H1 (cell line): ENCODE data around the gene KEL. TPM values are rescaled to one million over a fixed set of nuclear protein-coding genes. Genes with fewer than 3 reads are reported as not detected.

Experiments
- CTCF ChIA-PET: fragments of 300-600 bp; sonication (Branson Sonifier 250); formaldehyde crosslinking; loops from one replicate; lab custom pipeline; 2021; ENCODE audit not compliant: partially characterized antibody; lab: Charles Lee
- POLR2A ChIA-PET: fragments of 300-600 bp; sonication (Branson Sonifier 250); formaldehyde crosslinking; loops from one replicate; lab custom pipeline; 2021; ENCODE audit warnings: inconsistent platforms; ENCODE audit not compliant: partially characterized antibody; lab: Charles Lee
- DNase-seq, 2 experiments: peaks; one replicate each; pipeline versions ENCODE4 v3.0.0 to v3.0.0-alpha.2; 2010 to 2022; ENCODE audit warnings: low spot score in 2 of 2, low read depth in 1 of 2, mixed read lengths in 1 of 2
- FAIRE-seq: peaks from 2 replicates; lab custom pipeline; 2011; peaks lifted over from hg19 to GRCh38; lab: Jason Lieb, UNC
- H2AFZ ChIP-seq: 2 replicates; pipeline ENCODE4 v1.8.1; 2012; ENCODE audit warnings: low read length, inconsistent platforms
- H2AK5ac ChIP-seq: 2 replicates; pipeline ENCODE4 v1.6.1; 2013; ENCODE audit warnings: low read depth, low read length
- H2BK120ac ChIP-seq: replicated peaks from 2 replicates; pipeline ENCODE3; 2013; ENCODE audit warnings: low read depth, low read length, inconsistent platforms
- H2BK12ac ChIP-seq: 2 replicates; pipeline ENCODE4 v1.6.1; 2013; ENCODE audit warnings: low read depth, low read length
- H2BK15ac ChIP-seq: 2 replicates; pipeline ENCODE4 v1.6.1; 2013; ENCODE audit warnings: low read length
- H2BK20ac ChIP-seq: 2 replicates; pipeline ENCODE4 v1.6.1; 2013; ENCODE audit warnings: low read length
- H2BK5ac ChIP-seq: 2 replicates; pipeline ENCODE4 v1.6.1; 2013; ENCODE audit warnings: low read depth, low read length
- H3K14ac ChIP-seq: 2 replicates; pipeline ENCODE4 v1.6.1; 2013; ENCODE audit warnings: inconsistent platforms; ENCODE audit not compliant: insufficient read length
- H3K18ac ChIP-seq: 2 replicates; pipeline ENCODE4 v1.6.1; 2013; ENCODE audit warnings: low read length; ENCODE audit errors: extremely low read depth
- H3K23ac ChIP-seq: 2 replicates; pipeline ENCODE4 v1.6.1; 2013; ENCODE audit warnings: inconsistent platforms; ENCODE audit not compliant: insufficient read length
- H3K23me2 ChIP-seq: 2 replicates; pipeline ENCODE4 v1.6.1; 2013; ENCODE audit warnings: low read depth, low read length
- H3K27ac ChIP-seq: 2 replicates; pipeline ENCODE4 v1.6.1; 2011; ENCODE audit warnings: low read depth, low read length, inconsistent platforms
- H3K27me3 ChIP-seq, 4 experiments: replicated peaks in 1 of 4; 1 replicate in 1 of 4; 2 replicates in 3 of 4; pipeline versions ENCODE4 v1.6.1 to v1.8.1; 2011 to 2013; ENCODE audit warnings: low read length in 3 of 4, mild to moderate bottlenecking in 3 of 4, inconsistent platforms in 2 of 4, mixed read lengths in 2 of 4, moderate library complexity in 1 of 4; ENCODE audit not compliant: control insufficient read depth in 3 of 4, insufficient read depth in 3 of 4; ENCODE audit errors: extremely low read depth in 1 of 4
- H3K36me3 ChIP-seq, 4 experiments: 2 replicates each; pipeline versions ENCODE4 v1.6.1 to v1.8.1; 2011 to 2013; ENCODE audit warnings: mild to moderate bottlenecking in 4 of 4, low read length in 3 of 4, moderate library complexity in 2 of 4, control low read depth in 1 of 4, inconsistent platforms in 1 of 4; ENCODE audit not compliant: insufficient read depth in 4 of 4, control insufficient read depth in 2 of 4
- H3K4ac ChIP-seq: replicated peaks from 2 replicates; pipeline ENCODE3; 2013; ENCODE audit warnings: low read length, low read depth, mixed read lengths, inconsistent platforms; ENCODE audit not compliant: insufficient read length
- H3K4me1 ChIP-seq, 4 experiments: replicated peaks in 1 of 4; 1 replicate in 1 of 4; 2 replicates in 3 of 4; pipeline versions ENCODE4 v1.6.1 to v1.8.1; 2011 to 2013; ENCODE audit warnings: low read length in 3 of 4, inconsistent platforms in 2 of 4, mixed read lengths in 1 of 4; ENCODE audit not compliant: insufficient read depth in 4 of 4, control insufficient read depth in 3 of 4
- H3K4me2 ChIP-seq, 2 experiments: 2 replicates each; pipeline versions ENCODE4 v1.6.1 to v1.8.1; 2011 to 2013; ENCODE audit warnings: low read depth in 2 of 2, low read length in 2 of 2, control low read depth in 1 of 2, inconsistent platforms in 1 of 2, mild to moderate bottlenecking in 1 of 2; ENCODE audit not compliant: insufficient read depth in 1 of 2
- H3K4me3 ChIP-seq, 4 experiments: fragments of 200-600, 300-600 bp in 1 of 4; sonication (generic), shearing (Covaris generic), sonication (Bioruptor Twin) in 1 of 4; 2 replicates each; pipeline versions ENCODE4 v1.5.1 to v1.8.1; 2011 to 2016; ENCODE audit warnings: low read length in 4 of 4, low read depth in 3 of 4, control low read depth in 2 of 4, inconsistent platforms in 2 of 4, mild to moderate bottlenecking in 2 of 4, mixed read lengths in 1 of 4, moderate library complexity in 1 of 4; ENCODE audit not compliant: insufficient read depth in 2 of 4; ENCODE audit errors: extremely low read depth in 1 of 4
- H3K56ac ChIP-seq: replicated peaks from 2 replicates; pipeline ENCODE3; 2013; ENCODE audit warnings: low read depth, mild to moderate bottlenecking, mixed read lengths, low read length, inconsistent platforms; ENCODE audit not compliant: insufficient read length
- H3K79me1 ChIP-seq: 2 replicates; pipeline ENCODE4 v1.6.1; 2013; ENCODE audit warnings: low read depth, low read length, control low read depth
- H3K79me2 ChIP-seq, 2 experiments: 2 replicates each; pipeline versions ENCODE4 v1.6.1 to v1.8.1; 2012 to 2013; ENCODE audit warnings: low read length in 2 of 2, mild to moderate bottlenecking in 2 of 2, inconsistent platforms in 1 of 2; ENCODE audit not compliant: insufficient read depth in 2 of 2, control insufficient read depth in 1 of 2
- H3K9ac ChIP-seq, 4 experiments: replicated peaks in 1 of 4; 1 replicate in 1 of 4; 2 replicates in 3 of 4; pipeline versions ENCODE4 v1.6.1 to v1.8.1; 2011 to 2013; ENCODE audit warnings: low read depth in 3 of 4, low read length in 3 of 4, control low read depth in 2 of 4, mild to moderate bottlenecking in 2 of 4, moderate library complexity in 2 of 4, inconsistent platforms in 1 of 4; ENCODE audit errors: extremely low read depth in 1 of 4
- H3K9me3 ChIP-seq, 2 experiments: 2 replicates each; pipeline versions ENCODE4 v1.6.1 to v1.8.1; 2012 to 2013; ENCODE audit warnings: mild to moderate bottlenecking in 2 of 2, moderate library complexity in 2 of 2, control low read depth in 1 of 2, inconsistent platforms in 1 of 2, low read depth in 1 of 2, low read length in 1 of 2, mixed read lengths in 1 of 2; ENCODE audit not compliant: insufficient read depth in 2 of 2
- H4K20me1 ChIP-seq, 2 experiments: replicated peaks in 1 of 2; 2 replicates each; pipeline versions ENCODE3 to v1.8.1; 2011 to 2013; ENCODE audit warnings: inconsistent platforms in 2 of 2, low read length in 2 of 2, mild to moderate bottlenecking in 1 of 2; ENCODE audit not compliant: insufficient read depth in 2 of 2, control insufficient read depth in 1 of 2
- H4K5ac ChIP-seq: 2 replicates; pipeline ENCODE4 v1.6.1; 2013; ENCODE audit warnings: low read length, low read depth, mixed read lengths, inconsistent platforms; ENCODE audit not compliant: insufficient read length
- H4K8ac ChIP-seq: 2 replicates; pipeline ENCODE4 v1.8.0; 2013; ENCODE audit warnings: mild to moderate bottlenecking, moderate library complexity, low read length, inconsistent platforms; ENCODE audit not compliant: insufficient read depth; ENCODE audit errors: extremely low read depth
- H4K91ac ChIP-seq: replicated peaks from 2 replicates; pipeline ENCODE3; 2013; ENCODE audit warnings: low read length, mixed read lengths, inconsistent platforms; ENCODE audit not compliant: insufficient read length
- CBX8 ChIP-seq: fragments of 300-800, 300-1000 bp; sonication (generic); IDR thresholded peaks from 2 replicates; pipeline ENCODE4 v1.7.1; 2016; ENCODE audit warnings: low read depth, low read length, borderline replicate concordance
- CHD1 ChIP-seq: IDR thresholded peaks from 2 replicates; pipeline ENCODE4 v1.6.1; 2012; ENCODE audit warnings: low read depth, low read length, improper control_type of control experiment
- CTBP2 ChIP-seq: IDR thresholded peaks from 2 replicates; pipeline ENCODE4 v1.7.0; 2011; ENCODE audit warnings: borderline replicate concordance, mild to moderate bottlenecking, moderate library complexity, mixed read lengths, low read length; ENCODE audit not compliant: insufficient read depth, insufficient read length
- MAX ChIP-seq: IDR thresholded peaks from 2 replicates; pipeline ENCODE4 v1.6.1; 2012; ENCODE audit warnings: inconsistent platforms
- NRF1 ChIP-seq: IDR thresholded peaks from 2 replicates; pipeline ENCODE4 v1.6.1; 2011; ENCODE audit warnings: mild to moderate bottlenecking, low read depth, low read length, improper control_type of control experiment
- SIX5 ChIP-seq: IDR thresholded peaks from 2 replicates; pipeline ENCODE4 v1.6.1; 2011; ENCODE audit warnings: mild to moderate bottlenecking, low read depth, low read length
- SP2 ChIP-seq: IDR thresholded peaks from 2 replicates; pipeline ENCODE4 v1.6.1; 2012; ENCODE audit warnings: mild to moderate bottlenecking, low read length, inconsistent platforms
- TAF7 ChIP-seq: optimal IDR thresholded peaks from 2 replicates; pipeline ENCODE3; 2011; ENCODE audit warnings: low read depth, mild to moderate bottlenecking, inconsistent platforms, low read length, moderate library complexity, borderline replicate concordance
- WGBS, 2 experiments: shearing (Covaris generic) in 1 of 2; methylation state at CpG; one replicate each; pipeline versions ENCODE4 v1.1.6 to v1.1.7; 2013 to 2015; ENCODE audit warnings: low lambda C conversion rate in 2 of 2, mixed read lengths in 2 of 2, inconsistent platforms in 1 of 2, low coverage in 1 of 2, missing lambda C conversion rate in 1 of 2; ENCODE audit not compliant: insufficient replicate concordance in 2 of 2, insufficient coverage in 1 of 2, insufficient read length in 1 of 2; ENCODE audit errors: extremely low coverage in 1 of 2, missing lambda C conversion rate in 1 of 2; 5-methylcytosine and 5-hydroxymethylcytosine counted together
- polyA plus RNA-seq, 7 experiments: library from polyadenylated mRNA; depleted of rRNA in 3 of 7; stranded (reverse) in 5 of 7; unstranded in 2 of 7; fragments of >200 nt in 5 of 7; fragments of 200-250 nt in 2 of 7; gene quantifications; 1 replicate in 5 of 7; 2 replicates in 1 of 7; 4 replicates in 1 of 7; pipeline versions ENCODE4 v1.2.1 to v1.2.3, GENCODE V29; 2011 to 2013; ENCODE audit warnings: missing spikeins in 2 of 7, mixed read lengths in 2 of 7
- total RNA-seq: library from RNA; stranded (reverse); fragmentation: NEBNext Ultra II Directional; extraction: Animal tissue kit (Norgen Biotek cat#: 25700); gene quantifications from 2 replicates; pipeline ENCODE4 v1.2.1, GENCODE V29; 2021
- TF ChIP-seq, protein P1 (sequence below), 3 experiments: IDR thresholded peaks; 1 replicate in 2 of 3; 2 replicates in 1 of 3; pipeline versions ENCODE4 v1.5.1 to v1.6.1; 2011; ENCODE audit warnings: low read length in 3 of 3, mild to moderate bottlenecking in 3 of 3, inconsistent platforms in 2 of 3, low read depth in 1 of 3, moderate library complexity in 1 of 3; ENCODE audit not compliant: insufficient read depth in 1 of 3; ENCODE audit errors: control extremely low read depth in 1 of 3
- TF ChIP-seq, protein P2 (sequence below): IDR thresholded peaks from 2 replicates; pipeline ENCODE4 v1.6.1; 2011; ENCODE audit warnings: low read length, improper control_type of control experiment

KEL gene
- total and polyA plus RNA-seq, 2 of the 8 experiments (the other 6 are each of a cell fraction or from before 2014, with no cell fraction given), result 1.8 to 1.9 TPM

DNA sequence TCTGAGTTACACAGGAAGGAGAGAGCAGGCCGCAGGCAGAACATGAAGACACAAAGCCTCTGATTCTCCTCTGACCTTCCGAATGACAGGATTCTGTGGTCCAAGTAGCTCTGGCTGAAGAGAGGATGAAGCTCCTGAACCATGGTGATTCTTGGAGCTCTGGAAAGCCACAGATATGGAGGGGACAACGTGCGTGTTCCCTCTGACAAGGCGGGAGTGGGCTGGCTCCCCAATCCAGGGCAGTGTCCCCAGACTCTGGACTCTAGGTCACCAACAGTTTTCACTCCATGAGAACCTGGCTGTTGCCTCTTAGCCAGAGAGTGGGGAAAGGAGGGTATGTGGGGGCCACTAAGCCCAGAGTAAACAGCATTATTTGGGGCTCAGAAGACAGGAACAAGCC lies 69.2 kb downstream of the KEL start:
- Histone ChIP-seq H4K20me1 (peaks cover 0 to 7% of the 10 kb centered on the region in 2 experiments), H4K8ac (no peak overlapping the region), H3K4ac (no peak overlapping the region), H3K14ac (no peak overlapping the region), H3K23me2 (peaks cover 6% of the 10 kb centered on the region; the same call in 1 of the 2 replicates), H2BK20ac (no peak overlapping the region), H3K36me3 (no peaks in the 10 kb centered on the region), H3K79me1 (no peaks in the 10 kb centered on the region), H2AFZ (no peak overlapping the region), H2AK5ac (no peak overlapping the region), H3K27me3 (no peaks in the 10 kb centered on the region), H2BK5ac (no peak overlapping the region), H3K9ac (no peak overlapping the region), H3K27ac (no peak overlapping the region), H2BK15ac (no peak overlapping the region), H3K4me1 (peaks cover 0 to 2% (median 0%) of the 10 kb centered on the region in 4 experiments; a peak in 1 of 7 replicates), H4K5ac (no peak overlapping the region), H3K4me3 (no peak overlapping the region), H3K9me3 (no peaks in the 10 kb centered on the region), H3K23ac (no peak overlapping the region), H3K18ac (no peak overlapping the region), H2BK12ac (no peak overlapping the region), H3K56ac (no peak overlapping the region), H3K4me2 (no peak overlapping the region), H2BK120ac (no peak overlapping the region), H4K91ac (no peak overlapping the region), H3K79me2 (no peaks in the 10 kb centered on the region)
- CTCF ChIA-PET, result interaction anchor here (0.6 to 8.2 kb wide), 7 partner anchors 12 to 110 kb away, joined by 3 to 69 read pairs (median 4); no protein-coding TSS in a partner anchor
- FAIRE-seq, result no peak
- WGBS, 2 experiments, result 85% methylated on average over 5 of the region's 5 CpGs; no CpG with 5 or more reads in 1 of the 2 experiments
- DNase-seq, result no peak
- POLR2A ChIA-PET, result no interaction called here
- TF ChIP-seq, protein P1, sequence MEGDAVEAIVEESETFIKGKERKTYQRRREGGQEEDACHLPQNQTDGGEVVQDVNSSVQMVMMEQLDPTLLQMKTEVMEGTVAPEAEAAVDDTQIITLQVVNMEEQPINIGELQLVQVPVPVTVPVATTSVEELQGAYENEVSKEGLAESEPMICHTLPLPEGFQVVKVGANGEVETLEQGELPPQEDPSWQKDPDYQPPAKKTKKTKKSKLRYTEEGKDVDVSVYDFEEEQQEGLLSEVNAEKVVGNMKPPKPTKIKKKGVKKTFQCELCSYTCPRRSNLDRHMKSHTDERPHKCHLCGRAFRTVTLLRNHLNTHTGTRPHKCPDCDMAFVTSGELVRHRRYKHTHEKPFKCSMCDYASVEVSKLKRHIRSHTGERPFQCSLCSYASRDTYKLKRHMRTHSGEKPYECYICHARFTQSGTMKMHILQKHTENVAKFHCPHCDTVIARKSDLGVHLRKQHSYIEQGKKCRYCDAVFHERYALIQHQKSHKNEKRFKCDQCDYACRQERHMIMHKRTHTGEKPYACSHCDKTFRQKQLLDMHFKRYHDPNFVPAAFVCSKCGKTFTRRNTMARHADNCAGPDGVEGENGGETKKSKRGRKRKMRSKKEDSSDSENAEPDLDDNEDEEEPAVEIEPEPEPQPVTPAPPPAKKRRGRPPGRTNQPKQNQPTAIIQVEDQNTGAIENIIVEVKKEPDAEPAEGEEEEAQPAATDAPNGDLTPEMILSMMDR (IDR thresholded peaks at IDR 0.05; ENCODE audit: control extremely low read depth in 1 of 3, insufficient read depth in 1 of 3, low read depth in 1 of 3, low read length in 3 of 3), result no peak
- no peak for TF ChIP-seq CTBP2
- no peak for TF ChIP-seq CBX8
- no peak for TF ChIP-seq NRF1
- TF ChIP-seq SIX5, result no peak
- TF ChIP-seq MAX, result no peak
- no peak for TF ChIP-seq SP2
- TF ChIP-seq, protein P2, sequence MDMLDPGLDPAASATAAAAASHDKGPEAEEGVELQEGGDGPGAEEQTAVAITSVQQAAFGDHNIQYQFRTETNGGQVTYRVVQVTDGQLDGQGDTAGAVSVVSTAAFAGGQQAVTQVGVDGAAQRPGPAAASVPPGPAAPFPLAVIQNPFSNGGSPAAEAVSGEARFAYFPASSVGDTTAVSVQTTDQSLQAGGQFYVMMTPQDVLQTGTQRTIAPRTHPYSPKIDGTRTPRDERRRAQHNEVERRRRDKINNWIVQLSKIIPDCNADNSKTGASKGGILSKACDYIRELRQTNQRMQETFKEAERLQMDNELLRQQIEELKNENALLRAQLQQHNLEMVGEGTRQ, result no peak
- no peak for TF ChIP-seq TAF7
- TF ChIP-seq CHD1, result no peak
